Skin epidermis (tissue), 12 donors: ENCODE measurements around the gene CHRNA4.
"Not testable (repeated sequence)": the region's sequence is repeated elsewhere in the genome, so short reads cannot be mapped to it uniquely, and the experiment has no call there.

Experiments
- H3K27ac ChIP-seq, 21 experiments: fragments of 200-600 bp; sonication (generic) in 11 of 21; one replicate each; pipeline ENCODE4 v1.5.0; 2020; ENCODE audit warnings: mild to moderate bottlenecking in 3 of 21, inconsistent platforms in 2 of 21, moderate library complexity in 2 of 21
- H3K4me3 ChIP-seq, 7 experiments: fragments of 200-600 bp; sonication (generic) in 2 of 7; one replicate each; pipeline ENCODE4 v1.5.0; 2020; ENCODE audit warnings: inconsistent platforms in 2 of 7, mild to moderate bottlenecking in 2 of 7, moderate library complexity in 1 of 7

Gene CHRNA4

GRCh38 chr20:63340158-63340688 is 20.9 kb downstream of the CHRNA4 start:
- not testable (repeated sequence) for H3K27ac ChIP-seq, H3K4me3 ChIP-seq

- H3K4me3 ChIP-seq, H3K27ac ChIP-seq: not testable (repeated sequence)
Observed at GRCh38 chr20:63339154-63340094, 21.7 kb downstream of the CHRNA4 start.

GRCh38 chr20:63337786-63338420 is 23.2 kb downstream of the CHRNA4 start:
- no peak overlapping the region for H3K4me3 ChIP-seq
- H3K27ac ChIP-seq: no peak overlapping the region

GRCh38 chr20:63336232-63336752 is 24.9 kb downstream of the CHRNA4 start:
- Histone ChIP-seq H3K4me3 (no peak overlapping the region), H3K27ac (no peak overlapping the region)

- H3K4me3 ChIP-seq: no peak overlapping the region
- H3K27ac ChIP-seq: no peak overlapping the region
Observed at GRCh38 chr20:63335711-63336110, 25.4 kb downstream of the CHRNA4 start.

- H3K4me3 ChIP-seq, H3K27ac ChIP-seq: not testable (repeated sequence)
Observed at GRCh38 chr20:63335060-63335459, 26.1 kb downstream of the CHRNA4 start.

GRCh38 chr20:63334356-63334755 is 26.8 kb downstream of the CHRNA4 start:
- Histone ChIP-seq H3K27ac (no peak overlapping the region), H3K4me3 (no peak overlapping the region)

- H3K4me3 ChIP-seq: no peak overlapping the region
Observed at GRCh38 chr20:63333241-63333836, 27.8 kb downstream of the CHRNA4 start.

GRCh38 chr20:63332488-63333240 is 28.5 kb downstream of the CHRNA4 start:
- Histone ChIP-seq H3K27ac (no peak overlapping the region), H3K4me3 (no peak overlapping the region)

More at GRCh38 chr20:63333241-63333836, 27.8 kb downstream of the CHRNA4 start:
- H3K27ac ChIP-seq: no peak overlapping the region

- Histone ChIP-seq H3K27ac (no peak overlapping the region), H3K4me3 (no peak overlapping the region)
Observed at GRCh38 chr20:63331741-63332400, 29.3 kb downstream of the CHRNA4 start.

GRCh38 chr20:63330940-63331339 is 30.2 kb downstream of the CHRNA4 start:
- H3K27ac ChIP-seq: no peak overlapping the region
- no peak overlapping the region for H3K4me3 ChIP-seq

- H3K27ac ChIP-seq: no peak overlapping the region
- H3K4me3 ChIP-seq: no peak overlapping the region
Observed at GRCh38 chr20:63330084-63330760, 30.9 kb downstream of the CHRNA4 start.

GRCh38 chr20:63329331-63330083 is 31.6 kb downstream of the CHRNA4 start:
- Histone ChIP-seq H3K27ac (no peak overlapping the region), H3K4me3 (no peak overlapping the region)

- Histone ChIP-seq H3K27ac (no peak overlapping the region), H3K4me3 (no peak overlapping the region)
Observed at GRCh38 chr20:63328718-63329275, 32.4 kb downstream of the CHRNA4 start.

GRCh38 chr20:63328026-63328700 is 33.0 kb downstream of the CHRNA4 start:
- no peak overlapping the region for H3K4me3 ChIP-seq
- H3K27ac ChIP-seq: no peak overlapping the region

- no peak overlapping the region for H3K4me3 ChIP-seq
- peak overlapping the region in 5 of 21 experiments; percentile 20 to 77 (median 35) for H3K27ac ChIP-seq
Observed at GRCh38 chr20:63327231-63327745, 33.9 kb downstream of the CHRNA4 start.
